Adipocyte (in vitro differentiated cells): Measurements from ENCODE around the gene TTC21A.

Source experiments
- DNase-seq: peaks from one replicate; pipeline ENCODE4 v3.0.0-alpha.2; 2015; ENCODE audit warnings: low read depth
- H3K27me3 ChIP-seq: replicated peaks from 2 replicates; pipeline ENCODE4 v1.7.0; 2013; ENCODE audit warnings: mild to moderate bottlenecking, low read length, moderate library complexity; ENCODE audit not compliant: control insufficient read depth, insufficient read depth
- H3K36me3 ChIP-seq: 2 replicates; pipeline ENCODE4 v1.7.0; 2013; ENCODE audit warnings: low read length, mild to moderate bottlenecking, moderate library complexity; ENCODE audit not compliant: control insufficient read depth, insufficient read depth, severe bottlenecking
- H3K4me1 ChIP-seq: 2 replicates; pipeline ENCODE4 v1.7.0; 2013; ENCODE audit warnings: mild to moderate bottlenecking, low read length, moderate library complexity; ENCODE audit not compliant: control insufficient read depth, insufficient read depth
- H3K4me3 ChIP-seq: 2 replicates; pipeline ENCODE4 v1.7.0; 2013; ENCODE audit warnings: mild to moderate bottlenecking, low read length, moderate library complexity
- H3K9ac ChIP-seq: 2 replicates; pipeline ENCODE4 v1.7.0; 2013; ENCODE audit warnings: mild to moderate bottlenecking, low read length, moderate library complexity
- H3K9me3 ChIP-seq: 2 replicates; pipeline ENCODE4 v1.7.0; 2013; ENCODE audit warnings: mild to moderate bottlenecking, low read length, moderate library complexity; ENCODE audit not compliant: control insufficient read depth

The TTC21A gene

DNA sequence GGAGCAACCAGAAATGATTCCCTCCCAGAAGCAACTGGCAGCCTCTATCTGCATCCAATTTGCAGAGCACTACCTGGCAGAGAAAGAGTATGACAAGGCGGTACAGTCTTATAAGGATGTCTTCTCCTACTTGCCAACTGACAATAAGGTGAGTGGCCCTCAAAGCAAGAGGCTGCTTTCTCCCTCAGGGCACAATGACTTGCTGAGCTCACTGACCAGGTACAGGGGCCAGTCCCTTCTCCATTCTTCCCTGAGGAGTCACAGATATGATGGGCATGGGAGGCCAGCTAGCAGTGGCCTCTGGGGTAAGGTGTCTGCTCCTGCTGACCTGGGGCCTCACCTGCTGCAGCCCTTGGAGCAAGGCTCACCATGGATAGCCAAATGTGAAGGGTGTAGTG, 25.6 kb downstream of the TTC21A start:
- H3K27me3 ChIP-seq = no peaks in the 10 kb centered on the region
- no peak overlapping the region for H3K9ac ChIP-seq
- no peak overlapping the region for H3K4me3 ChIP-seq
- H3K9me3 ChIP-seq = no peaks in the 10 kb centered on the region
- DNase-seq = no peak
- no peaks in the 10 kb centered on the region for H3K4me1 ChIP-seq
- no peaks in the 10 kb centered on the region for H3K36me3 ChIP-seq

DNA sequence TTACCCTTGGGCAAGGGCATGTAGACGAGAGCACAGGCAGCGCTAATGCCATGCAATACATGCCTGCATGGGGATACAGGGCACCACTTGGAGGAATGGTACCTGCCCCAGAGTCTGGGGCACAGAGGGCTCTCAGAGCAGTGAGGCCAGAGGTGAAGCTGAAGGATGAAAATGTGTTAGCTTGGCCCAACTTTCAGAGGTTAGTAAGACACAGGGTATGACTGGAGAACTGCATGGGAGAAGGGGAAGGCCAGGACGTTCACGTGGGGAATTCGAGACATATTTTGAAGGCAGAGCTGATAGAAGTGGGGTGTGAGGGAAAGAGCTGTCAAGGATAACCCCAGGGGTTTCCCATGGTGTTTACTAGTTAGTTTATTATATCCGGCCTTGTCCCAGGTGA, 26.3 kb downstream of the TTC21A start:
- no peaks in the 10 kb centered on the region for H3K27me3 ChIP-seq
- H3K9me3 ChIP-seq = no peaks in the 10 kb centered on the region

DNA sequence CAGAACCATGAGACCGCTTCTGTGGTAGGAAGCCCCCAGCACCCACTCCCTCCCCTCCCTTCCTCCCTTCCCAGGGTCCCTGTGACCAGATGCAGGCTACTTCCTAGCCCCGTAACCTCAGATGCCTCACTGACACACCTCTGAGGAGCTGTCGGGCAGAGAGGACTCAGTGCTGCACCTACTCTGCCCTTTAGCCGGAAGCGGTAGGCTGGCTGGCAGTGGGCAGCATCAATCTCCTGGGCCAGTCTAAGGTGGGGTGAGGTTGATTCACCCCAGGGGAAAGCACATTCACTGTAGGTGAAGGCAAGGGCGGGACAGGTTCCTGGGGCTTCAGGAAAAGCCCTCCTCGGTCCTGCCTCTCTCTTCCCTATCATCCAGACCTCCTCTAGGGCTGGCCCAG, 26.8 kb downstream of the TTC21A start:
- DNase-seq = no peak
- Histone ChIP-seq H3K27me3 (no peaks in the 10 kb centered on the region), H3K9me3 (no peaks in the 10 kb centered on the region), H3K9ac (no peak overlapping the region), H3K36me3 (no peaks in the 10 kb centered on the region), H3K4me1 (no peaks in the 10 kb centered on the region), H3K4me3 (no peak overlapping the region)

More for the DNA sequence above, 26.3 kb downstream of the TTC21A start:
- no peaks in the 10 kb centered on the region for H3K4me1 ChIP-seq
- H3K4me3 ChIP-seq = no peak overlapping the region
- no peaks in the 10 kb centered on the region for H3K36me3 ChIP-seq
- no peak for DNase-seq
- H3K9ac ChIP-seq = no peak overlapping the region

DNA sequence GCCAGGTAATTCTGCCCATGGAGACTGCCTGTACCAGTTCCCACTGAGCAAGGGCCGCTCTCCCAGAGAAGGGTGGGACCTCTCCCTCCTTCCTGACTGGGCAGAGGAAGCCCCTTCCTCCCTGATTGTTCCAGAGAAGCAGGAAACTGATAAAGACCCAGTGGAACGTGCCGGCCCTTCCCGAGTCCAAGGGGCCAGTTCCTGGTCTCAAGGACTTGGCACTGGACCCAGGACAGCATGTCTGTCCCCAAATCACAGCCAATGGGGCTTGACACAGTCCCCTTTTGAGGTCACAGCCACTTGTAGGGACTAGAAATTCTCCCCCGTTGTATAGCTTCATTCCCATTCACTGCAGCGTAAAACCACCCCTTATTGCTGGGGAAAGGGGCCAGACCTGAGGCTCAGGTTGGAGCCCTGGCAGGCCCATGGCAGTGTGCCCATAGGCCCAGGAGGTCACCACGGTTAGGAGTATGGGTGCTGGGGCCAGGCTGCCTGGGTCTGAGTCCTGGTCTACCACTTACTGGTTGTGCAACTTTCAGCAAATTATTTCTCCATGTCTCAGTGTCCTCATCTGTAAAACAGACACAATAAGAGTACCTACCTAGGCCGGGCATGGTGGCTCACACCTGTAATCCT, 27.8 kb downstream of the TTC21A start:
- no peaks in the 10 kb centered on the region for H3K9me3 ChIP-seq
- DNase-seq = no peak
- H3K36me3 ChIP-seq = peaks cover 1% of the 10 kb centered on the region
- no peak overlapping the region for H3K9ac ChIP-seq
- no peaks in the 10 kb centered on the region for H3K4me1 ChIP-seq
- no peak overlapping the region for H3K4me3 ChIP-seq
- no peaks in the 10 kb centered on the region for H3K27me3 ChIP-seq

DNA sequence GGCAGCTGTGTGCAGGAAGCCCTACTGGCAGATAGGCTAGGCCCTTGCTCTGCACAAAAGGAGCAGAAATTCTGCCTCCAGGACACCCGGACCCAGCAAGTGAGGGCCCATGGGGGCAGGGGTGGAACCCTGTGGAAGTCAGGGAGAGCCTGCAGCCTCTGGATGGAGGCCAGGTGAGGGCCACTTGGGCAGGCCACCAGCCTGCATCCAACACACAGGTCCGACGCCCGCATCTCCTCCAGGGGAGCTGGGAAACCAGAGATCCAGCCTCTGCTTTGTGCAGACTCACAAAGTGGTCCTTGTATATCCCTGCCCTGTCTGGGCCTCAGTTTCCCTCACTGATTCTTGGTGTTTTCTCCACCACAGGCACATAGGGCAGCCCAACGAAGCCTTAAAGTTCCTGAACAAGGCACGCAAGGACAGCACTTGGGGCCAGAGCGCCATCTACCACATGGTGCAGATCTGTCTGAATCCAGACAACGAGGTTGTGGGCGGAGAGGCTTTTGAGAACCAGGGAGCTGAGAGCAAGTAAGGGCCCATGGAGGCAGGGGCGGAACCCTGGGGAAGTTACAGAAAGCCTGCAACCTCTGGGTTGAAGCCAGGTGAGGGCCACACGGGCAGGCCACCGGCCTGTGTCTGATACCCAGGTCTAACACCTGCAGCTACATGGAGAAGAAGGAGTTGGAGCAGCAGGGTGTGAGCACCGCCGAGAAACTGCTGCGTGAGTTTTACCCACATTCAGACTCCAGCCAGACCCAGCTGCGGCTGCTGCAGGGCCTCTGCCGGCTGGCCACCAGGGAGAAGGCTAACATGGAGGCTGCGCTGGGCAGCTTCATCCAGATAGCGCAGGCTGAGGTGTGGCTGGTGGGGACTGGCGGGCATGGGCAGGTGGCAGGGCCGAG, 29.3 kb downstream of the TTC21A start:
- Histone ChIP-seq H3K4me3 (no peak overlapping the region), H3K9ac (no peak overlapping the region), H3K4me1 (peaks cover 12% of the 10 kb centered on the region), H3K36me3 (peaks cover 8% of the 10 kb centered on the region), H3K9me3 (no peaks in the 10 kb centered on the region), H3K27me3 (no peaks in the 10 kb centered on the region)
- no peak for DNase-seq

DNA sequence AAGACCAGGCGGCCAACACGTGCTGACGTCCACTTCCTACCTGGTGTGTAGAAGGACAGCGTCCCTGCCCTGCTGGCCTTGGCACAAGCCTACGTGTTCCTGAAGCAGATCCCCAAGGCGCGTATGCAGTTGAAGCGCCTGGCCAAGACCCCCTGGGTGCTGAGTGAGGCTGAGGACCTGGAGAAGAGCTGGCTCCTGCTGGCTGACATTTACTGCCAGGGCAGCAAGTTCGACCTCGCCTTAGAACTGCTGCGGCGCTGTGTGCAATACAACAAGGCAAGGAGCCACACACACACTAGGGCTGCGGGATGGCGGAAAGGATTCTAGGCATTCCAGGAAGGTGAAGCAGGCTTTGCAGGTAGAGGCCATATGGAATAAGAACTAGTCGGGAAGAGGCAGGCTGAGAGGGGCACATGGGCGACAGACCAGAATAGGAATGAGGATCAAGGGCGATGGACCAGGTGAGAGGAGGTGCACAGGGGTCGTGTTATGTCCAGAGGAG, 30.0 kb downstream of the TTC21A start:
- DNase-seq = no peak
- no peak overlapping the region for H3K9ac ChIP-seq

DNA sequence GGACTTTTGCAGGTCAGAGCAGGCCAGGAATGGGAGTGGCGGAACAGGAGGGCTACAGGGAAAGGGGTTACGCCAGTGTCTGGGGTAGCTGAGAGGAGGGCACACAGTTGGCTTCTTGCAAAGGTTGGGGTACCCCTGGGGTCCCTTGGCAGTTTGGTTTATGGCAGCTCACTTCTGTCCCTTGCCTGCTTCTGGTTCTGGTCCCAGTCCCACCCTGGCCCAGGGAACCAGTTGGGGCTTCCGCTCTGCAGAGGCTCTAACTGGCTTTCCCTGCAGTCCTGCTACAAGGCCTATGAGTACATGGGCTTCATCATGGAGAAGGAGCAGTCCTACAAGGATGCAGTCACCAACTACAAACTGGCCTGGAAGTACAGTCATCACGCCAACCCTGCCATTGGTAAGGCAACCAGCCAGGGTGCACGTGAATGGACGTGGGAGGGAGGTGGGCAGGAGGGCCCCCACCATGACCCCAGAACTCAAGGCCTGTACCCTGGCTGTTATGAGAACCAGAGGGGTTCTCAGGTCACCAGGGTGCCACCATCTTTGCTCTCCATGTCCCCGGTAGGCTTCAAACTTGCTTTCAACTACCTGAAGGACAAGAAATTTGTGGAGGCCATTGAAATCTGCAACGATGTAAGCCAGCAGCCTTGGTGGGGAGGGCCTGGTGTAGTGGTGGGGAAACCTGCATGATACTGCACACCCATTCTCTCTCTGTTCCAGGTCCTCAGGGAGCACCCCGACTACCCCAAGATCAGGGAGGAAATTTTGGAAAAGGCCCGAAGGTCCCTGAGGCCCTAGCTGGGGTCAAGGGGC, 30.7 kb downstream of the TTC21A start:
- H3K9me3 ChIP-seq = no peaks in the 10 kb centered on the region
- peaks cover 12% of the 10 kb centered on the region for H3K4me1 ChIP-seq
- H3K4me3 ChIP-seq = no peak overlapping the region
- no peak for DNase-seq
- H3K27me3 ChIP-seq = no peaks in the 10 kb centered on the region
- no peak overlapping the region for H3K9ac ChIP-seq
- peaks cover 21% of the 10 kb centered on the region for H3K36me3 ChIP-seq

More for the DNA sequence above, 30.0 kb downstream of the TTC21A start:
- Histone ChIP-seq H3K27me3 (no peaks in the 10 kb centered on the region), H3K9me3 (no peaks in the 10 kb centered on the region), H3K4me1 (peaks cover 12% of the 10 kb centered on the region), H3K4me3 (no peak overlapping the region), H3K36me3 (peaks cover 14% of the 10 kb centered on the region)

DNA sequence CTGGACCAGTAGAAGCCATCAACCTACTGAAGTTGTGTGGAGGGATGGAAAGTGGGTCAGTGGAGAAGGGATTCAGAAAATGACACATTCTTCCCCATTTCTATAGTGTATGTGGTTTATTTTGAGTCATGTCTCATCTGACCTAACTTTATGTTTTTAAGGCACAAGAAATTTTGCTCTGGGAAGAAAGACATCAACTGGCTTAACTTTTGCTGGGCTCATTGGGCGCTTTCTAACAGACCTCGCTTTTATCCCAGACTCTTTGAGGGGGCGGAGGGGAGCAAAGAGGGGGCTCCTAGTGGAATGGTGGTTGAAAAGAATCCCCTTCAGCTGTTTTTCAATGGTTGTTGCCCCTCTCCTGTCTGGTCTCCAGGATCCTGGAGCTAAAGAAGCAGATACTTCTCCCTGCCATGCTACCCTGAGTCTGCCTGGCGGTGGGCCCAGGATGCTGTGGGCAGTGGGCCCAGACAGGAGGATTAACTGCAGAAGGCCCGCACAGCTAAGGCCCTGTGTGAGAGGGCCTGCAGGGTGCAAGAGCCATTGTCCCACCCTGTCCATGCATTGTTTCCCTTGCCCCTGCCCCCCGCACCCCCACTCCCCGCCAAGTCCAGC, 31.4 kb downstream of the TTC21A start:
- Histone ChIP-seq H3K4me3 (no peak overlapping the region), H3K4me1 (peaks cover 12% of the 10 kb centered on the region), H3K9ac (no peak overlapping the region), H3K27me3 (no peaks in the 10 kb centered on the region), H3K9me3 (no peaks in the 10 kb centered on the region), H3K36me3 (peaks cover 28% of the 10 kb centered on the region)
- peak; percentile 64 for DNase-seq

DNA sequence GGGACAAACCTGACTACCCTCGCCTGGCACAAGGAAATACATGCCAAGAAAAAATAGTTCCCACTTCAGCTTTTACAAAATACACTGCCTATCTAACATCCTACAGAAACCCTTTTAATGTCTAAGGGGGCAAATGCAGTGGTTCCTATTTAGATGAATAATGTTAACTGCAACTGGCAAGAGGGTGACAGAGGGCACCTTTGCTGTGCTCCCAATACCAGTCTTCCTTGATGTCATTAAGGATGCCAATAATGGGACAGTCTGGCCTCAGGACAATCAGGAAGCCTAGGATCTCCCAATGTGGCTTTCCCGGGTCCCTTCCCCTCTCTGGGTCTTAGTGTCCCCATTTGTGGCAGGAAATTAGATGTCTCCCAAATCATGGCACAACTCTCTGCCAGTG, 32.0 kb downstream of the TTC21A start:
- no peak for DNase-seq
- H3K9me3 ChIP-seq = no peaks in the 10 kb centered on the region
- H3K4me3 ChIP-seq = no peak overlapping the region
- H3K27me3 ChIP-seq = no peaks in the 10 kb centered on the region
- peaks cover 33% of the 10 kb centered on the region for H3K36me3 ChIP-seq
- peaks cover 12% of the 10 kb centered on the region for H3K4me1 ChIP-seq
- H3K9ac ChIP-seq = no peak overlapping the region

DNA sequence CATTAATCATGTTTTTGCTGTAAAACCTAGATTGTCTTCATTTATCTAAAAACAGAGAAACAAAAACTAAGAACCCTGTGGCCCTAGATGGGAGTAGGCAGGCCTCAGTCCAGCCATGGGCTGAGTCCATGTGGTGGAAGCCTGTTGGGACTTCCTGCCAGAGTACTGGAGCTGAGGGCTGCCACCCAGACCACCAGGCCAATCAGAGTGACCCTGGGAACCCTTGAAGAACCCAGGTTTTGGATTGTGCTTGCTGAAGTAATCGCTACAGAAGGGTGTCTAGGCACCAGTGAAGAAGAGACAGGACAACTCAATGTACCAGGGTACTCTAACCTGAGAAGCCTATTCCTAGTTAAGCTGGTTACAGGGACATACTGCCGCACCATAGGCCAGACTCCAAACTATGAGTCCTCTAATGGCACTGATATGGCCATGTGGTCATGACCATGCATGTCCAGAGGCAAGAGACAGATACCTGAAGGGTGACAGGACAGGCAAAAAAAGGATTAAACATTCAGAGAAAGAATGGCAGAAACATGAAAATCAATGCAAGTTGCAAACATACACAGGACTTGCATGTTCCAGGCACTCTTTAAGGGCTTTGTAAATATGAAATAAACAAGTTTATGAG, 33.0 kb downstream of the TTC21A start:
- H3K27me3 ChIP-seq = no peaks in the 10 kb centered on the region
- peaks cover 12% of the 10 kb centered on the region for H3K4me1 ChIP-seq
- H3K9me3 ChIP-seq = no peaks in the 10 kb centered on the region
- peaks cover 43% of the 10 kb centered on the region for H3K36me3 ChIP-seq
- H3K9ac ChIP-seq = no peak overlapping the region
- no peak overlapping the region for H3K4me3 ChIP-seq
- DNase-seq = no peak
